Cardiac septum (tissue), 1 donor: ENCODE results near the gene HNRNPAB. TPM values are rescaled to one million over a fixed set of nuclear protein-coding genes. Genes with fewer than 3 reads are reported as not detected.
"Not testable (repeated sequence)": the region's sequence is repeated elsewhere in the genome, so short reads cannot be mapped to it uniquely, and the experiment has no call there.

Experiments used
- DNase-seq: peaks from one replicate; pipeline ENCODE4 v3.0.0-alpha.2; 2020; ENCODE audit warnings: low spot score
- intact Hi-C: fragments of 100-400 bp; cut with DNase I; formaldehyde crosslinking; loops from one replicate; pipeline ENCODE4 v1.14.0; 2022
- total RNA-seq: library from RNA; stranded (reverse); fragmentation: NEBNext Ultra II Directional; extraction: Animal tissue kit (Norgen Biotek cat#: 25700); gene quantifications from one replicate; pipeline ENCODE4 v1.2.1, GENCODE V29; 2021
- donor health status: DM: no; HTN: no; CAD: no.

Gene HNRNPAB
- total RNA-seq, 1 donor from 2014 or later: 105 TPM

GRCh38 chr5:178193251-178193809 is 11.0 kb upstream of the HNRNPAB start:
- no peak for DNase-seq
- intact Hi-C loops: no loop called here

GRCh38 chr5:178194026-178194425 is 10.3 kb upstream of the HNRNPAB start:
- intact Hi-C loops: no loop called here
- DNase-seq: no peak

GRCh38 chr5:178196281-178196812 is 8.0 kb upstream of the HNRNPAB start:
- DNase-seq: no peak
- intact Hi-C loops: no loop called here

- peak; percentile 38 for DNase-seq
- intact Hi-C loops: no loop called here
These were observed 7.3 kb upstream of the HNRNPAB start for GRCh38 chr5:178196986-178197385.

GRCh38 chr5:178198151-178198550 is 6.2 kb upstream of the HNRNPAB start:
- intact Hi-C loops: not testable (repeated sequence)
- peak; percentile 12 for DNase-seq

- intact Hi-C loops: no loop called here
- peak; percentile 51 for DNase-seq
These were observed 5.6 kb upstream of the HNRNPAB start for GRCh38 chr5:178198706-178199105.

- DNase-seq: peak; percentile 74
- intact Hi-C loops: no loop called here
These were observed 4.5 kb upstream of the HNRNPAB start for GRCh38 chr5:178199581-178200434.

- peak; percentile 24 for DNase-seq
- intact Hi-C loops: no loop called here
These were observed 3.0 kb upstream of the HNRNPAB start for GRCh38 chr5:178201221-178201926.

GRCh38 chr5:178201927-178202235 is 2.5 kb upstream of the HNRNPAB start:
- no peak for DNase-seq
- intact Hi-C loops: no loop called here

- no peak for DNase-seq
These were observed 1.8 kb upstream of the HNRNPAB start for GRCh38 chr5:178202541-178202940.

GRCh38 chr5:178203670-178204181 is 607 bp upstream of the HNRNPAB start:
- no peak for DNase-seq
- intact Hi-C loops: loop anchor here (2.0 kb wide), 1 partner anchor 51 kb away; the partner anchor contains the start of gene NHP2

More at GRCh38 chr5:178202541-178202940, 1.8 kb upstream of the HNRNPAB start:
- intact Hi-C loops: no loop called here

- DNase-seq: peak; percentile 87
- intact Hi-C loops: loop anchor here (2.0 kb wide), 1 partner anchor 52 kb away; the partner anchor contains the start of gene NHP2
These were observed 809 bp downstream of the HNRNPAB start for GRCh38 chr5:178204935-178205748.

- no peak for DNase-seq
- intact Hi-C loops: loop anchor here (2.0 kb wide), 1 partner anchor 53 kb away; the partner anchor contains the start of gene NHP2
These were observed 1.4 kb downstream of the HNRNPAB start for GRCh38 chr5:178205749-178206047.

GRCh38 chr5:178206166-178207101 is 2.1 kb downstream of the HNRNPAB start:
- DNase-seq: peak; percentile 49
- intact Hi-C loops: no loop called here

- intact Hi-C loops: no loop called here
- DNase-seq: peak; percentile 69
These were observed 3.0 kb downstream of the HNRNPAB start for GRCh38 chr5:178207183-178207916.

- no peak for DNase-seq
- intact Hi-C loops: no loop called here
These were observed 3.6 kb downstream of the HNRNPAB start for GRCh38 chr5:178207917-178208280.

GRCh38 chr5:178208540-178209227 is 4.4 kb downstream of the HNRNPAB start:
- peak; percentile 27 for DNase-seq
- intact Hi-C loops: no loop called here
